Colonic mucosa (tissue), 4 donors: Measurements from ENCODE around the gene USP32. TPM values are rescaled to one million over a fixed set of nuclear protein-coding genes. Genes with fewer than 3 reads are reported as not detected.

ENCODE experiments used
- DNase-seq: peaks from one replicate; pipeline ENCODE4 v3.0.0-alpha.2; 2020
- H3K27ac ChIP-seq: fragments of 200-600 bp; one replicate; pipeline ENCODE4 v1.8.0; 2021
- H3K27me3 ChIP-seq: fragments of 200-600 bp; one replicate; pipeline ENCODE4 v1.8.0; 2021
- H3K36me3 ChIP-seq: fragments of 200-600 bp; one replicate; pipeline ENCODE4 v1.8.0; 2021
- H3K4me1 ChIP-seq: fragments of 200-600 bp; one replicate; pipeline ENCODE4 v1.8.0; 2021; ENCODE audit warnings: mild to moderate bottlenecking
- H3K4me3 ChIP-seq: fragments of 200-600 bp; one replicate; pipeline ENCODE4 v1.8.0; 2021
- H3K9ac ChIP-seq, 2 donors: one replicate each; pipeline ENCODE4 v1.7.0; 2013; ENCODE audit warnings: control low read depth in 2 of 2, low read depth in 2 of 2, low read length in 2 of 2
- H3K9me3 ChIP-seq: fragments of 200-600 bp; one replicate; pipeline ENCODE4 v1.8.0; 2021
- CTCF ChIP-seq: fragments of 200-600 bp; IDR thresholded peaks from one replicate; pipeline ENCODE4 v1.8.0; 2022; ENCODE audit warnings: antibody characterized with exemption, mild to moderate bottlenecking
- intact Hi-C: fragments of 100-400 bp; cut with DNase I; formaldehyde crosslinking; loops from one replicate; pipeline ENCODE4 v1.14.1; 2022
- total RNA-seq, 2 donors: library from RNA; stranded (reverse); fragmentation: NEBNext Ultra II Directional in 1 of 2; extraction: Animal tissue kit (Norgen Biotek cat#: 25700) in 1 of 2; gene quantifications; one replicate each; pipeline ENCODE4 v1.2.1, GENCODE V29; 2021
- donor health status: healthy.
- donor health status: DM: no; HTN: no; CAD: no.
- donor health status: DM: no; HTN: no; CAD: no.

The USP32 gene
- total RNA-seq, 2 donors from 2014 or later, result 28.9 to 52.1 TPM

GRCh38 chr17:60296177-60296576 is 95.8 kb downstream of the USP32 start:
- no peak for DNase-seq
- Histone ChIP-seq H3K9ac (no peak overlapping the region), H3K9me3 (no peaks in the 10 kb centered on the region), H3K36me3 (no peaks in the 10 kb centered on the region), H3K4me3 (no peak overlapping the region), H3K4me1 (no peaks in the 10 kb centered on the region), H3K27ac (no peak overlapping the region), H3K27me3 (no peaks in the 10 kb centered on the region)
- no peak for TF ChIP-seq CTCF
- intact Hi-C loops, result no loop called here

GRCh38 chr17:60293580-60294335 is 98.2 kb downstream of the USP32 start:
- Histone ChIP-seq H3K9me3 (no peaks in the 10 kb centered on the region), H3K9ac (no peak overlapping the region), H3K4me1 (no peaks in the 10 kb centered on the region), H3K36me3 (no peaks in the 10 kb centered on the region), H3K27me3 (no peaks in the 10 kb centered on the region), H3K4me3 (no peak overlapping the region), H3K27ac (no peak overlapping the region)
- no peak for DNase-seq
- intact Hi-C loops, result no loop called here
- no peak for TF ChIP-seq CTCF

- H3K27ac ChIP-seq, result no peak overlapping the region
- no peak overlapping the region for H3K4me3 ChIP-seq
- no peak for TF ChIP-seq CTCF
- no peak for DNase-seq
- no peaks in the 10 kb centered on the region for H3K27me3 ChIP-seq
- H3K4me1 ChIP-seq, result no peaks in the 10 kb centered on the region
- H3K9ac ChIP-seq, result no peak overlapping the region
- H3K9me3 ChIP-seq, result no peaks in the 10 kb centered on the region
- H3K36me3 ChIP-seq, result no peaks in the 10 kb centered on the region
- intact Hi-C loops, result no loop called here
Observed at GRCh38 chr17:60292697-60293096, 99.2 kb downstream of the USP32 start.

- Histone ChIP-seq H3K36me3 (no peaks in the 10 kb centered on the region), H3K4me1 (no peaks in the 10 kb centered on the region), H3K27ac (no peak overlapping the region), H3K9me3 (no peaks in the 10 kb centered on the region), H3K4me3 (no peak overlapping the region), H3K9ac (no peak overlapping the region), H3K27me3 (no peaks in the 10 kb centered on the region)
- DNase-seq, result no peak
- intact Hi-C loops, result no loop called here
- no peak for TF ChIP-seq CTCF
Observed at GRCh38 chr17:60284709-60285108, 107.2 kb downstream of the USP32 start.

- Histone ChIP-seq H3K4me3 (no peak overlapping the region), H3K4me1 (no peaks in the 10 kb centered on the region), H3K27ac (no peak overlapping the region), H3K36me3 (no peaks in the 10 kb centered on the region), H3K27me3 (no peaks in the 10 kb centered on the region), H3K9me3 (no peaks in the 10 kb centered on the region), H3K9ac (no peak overlapping the region)
- no peak for DNase-seq
- TF ChIP-seq CTCF, result no peak
- intact Hi-C loops, result no loop called here
Observed at GRCh38 chr17:60283816-60284215, 108.1 kb downstream of the USP32 start.
